GM21360 (cell line): ENCODE data around the gene ACYP2.
"Not testable (repeated sequence)": the region's sequence is repeated elsewhere in the genome, so short reads cannot be mapped to it uniquely, and the experiment has no call there.

Experiments
- ATAC-seq: cut with Tn5 transposase; IDR thresholded peaks from one replicate; pipeline ENCODE4 v1.9.1; 2021; ENCODE audit warnings: mild to moderate bottlenecking, moderate library complexity; ENCODE audit not compliant: unreplicated experiment

ACYP2 gene

GRCh38 chr2:54313147-54313546 lies 197.7 kb downstream of the ACYP2 start:
- ATAC-seq: no peak

GRCh38 chr2:54317973-54318372 lies 202.6 kb downstream of the ACYP2 start:
- no peak for ATAC-seq

- ATAC-seq: no peak
Measured at GRCh38 chr2:54318821-54319220, 203.4 kb downstream of the ACYP2 start.

GRCh38 chr2:54321047-54321446 lies 205.6 kb downstream of the ACYP2 start:
- no peak for ATAC-seq

- not testable (repeated sequence) for ATAC-seq
Measured at GRCh38 chr2:54324517-54324916, 209.1 kb downstream of the ACYP2 start.

- ATAC-seq: no peak
Measured at GRCh38 chr2:54325148-54325547, 209.7 kb downstream of the ACYP2 start.

GRCh38 chr2:54329482-54330161 lies 214.2 kb downstream of the ACYP2 start:
- ATAC-seq: no peak

GRCh38 chr2:54330162-54330925 lies 214.9 kb downstream of the ACYP2 start:
- peak; percentile 97 for ATAC-seq

GRCh38 chr2:54330926-54331835 lies 215.8 kb downstream of the ACYP2 start:
- no peak for ATAC-seq

- ATAC-seq: no peak
Measured at GRCh38 chr2:54332386-54332785, 217.0 kb downstream of the ACYP2 start.

GRCh38 chr2:54336136-54336976 lies 220.9 kb downstream of the ACYP2 start:
- ATAC-seq: no peak

- ATAC-seq: no peak
Measured at GRCh38 chr2:54336977-54337255, 221.5 kb downstream of the ACYP2 start.

- ATAC-seq: no peak
Measured at GRCh38 chr2:54341656-54342055, 226.2 kb downstream of the ACYP2 start.

GRCh38 chr2:54342603-54343002 lies 227.2 kb downstream of the ACYP2 start:
- no peak for ATAC-seq

- ATAC-seq: no peak
Measured at GRCh38 chr2:54347622-54348021, 232.2 kb downstream of the ACYP2 start.

GRCh38 chr2:54348646-54349045 lies 233.2 kb downstream of the ACYP2 start:
- no peak for ATAC-seq

GRCh38 chr2:54350426-54350825 lies 235.0 kb downstream of the ACYP2 start:
- no peak for ATAC-seq

- no peak for ATAC-seq
Measured at GRCh38 chr2:54353216-54353615, 237.8 kb downstream of the ACYP2 start.
